ENCODE data around the gene TRAPPC11.

TRAPPC11 gene

DNA sequence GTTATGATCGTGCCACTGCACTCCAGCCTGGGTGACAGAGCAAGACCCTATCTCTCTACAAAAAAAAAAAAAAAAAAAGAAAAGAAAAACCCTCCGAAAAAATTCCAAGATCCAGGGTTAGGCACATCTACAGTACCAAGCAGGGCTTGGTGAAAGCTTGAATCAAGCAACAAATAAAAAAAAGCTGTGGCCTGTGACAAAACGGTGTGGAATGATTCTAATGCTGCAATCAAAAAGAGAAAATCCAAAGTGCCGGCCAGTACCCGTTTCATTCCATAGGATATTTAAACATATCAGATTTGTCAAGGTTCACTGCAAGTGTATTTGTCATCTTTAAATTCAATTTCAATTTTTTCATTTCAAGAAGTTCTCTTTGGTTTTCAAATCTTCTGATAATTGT is 20.7 kb upstream of the TRAPPC11 start:
- DNase-seq = no peak

DNA sequence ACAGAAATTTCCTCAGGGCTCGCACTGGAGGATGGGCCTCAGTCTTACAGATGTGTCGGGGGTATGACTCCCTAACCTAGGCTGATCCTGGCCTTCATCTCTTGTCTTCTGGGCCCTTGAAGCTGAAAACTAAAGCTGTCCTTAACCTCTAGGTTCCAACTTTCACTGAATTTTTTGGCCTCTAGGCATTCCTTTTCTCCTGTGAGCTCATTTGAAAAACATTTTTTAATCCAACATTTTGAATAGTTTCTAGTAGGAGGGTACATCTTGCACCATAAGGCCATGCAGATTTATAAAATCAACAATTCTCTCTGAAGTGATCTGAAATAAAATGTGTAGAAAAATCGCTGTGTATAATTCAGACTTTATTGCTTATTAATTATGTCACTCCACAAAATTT is 19.8 kb upstream of the TRAPPC11 start:
- no peak for DNase-seq

DNA sequence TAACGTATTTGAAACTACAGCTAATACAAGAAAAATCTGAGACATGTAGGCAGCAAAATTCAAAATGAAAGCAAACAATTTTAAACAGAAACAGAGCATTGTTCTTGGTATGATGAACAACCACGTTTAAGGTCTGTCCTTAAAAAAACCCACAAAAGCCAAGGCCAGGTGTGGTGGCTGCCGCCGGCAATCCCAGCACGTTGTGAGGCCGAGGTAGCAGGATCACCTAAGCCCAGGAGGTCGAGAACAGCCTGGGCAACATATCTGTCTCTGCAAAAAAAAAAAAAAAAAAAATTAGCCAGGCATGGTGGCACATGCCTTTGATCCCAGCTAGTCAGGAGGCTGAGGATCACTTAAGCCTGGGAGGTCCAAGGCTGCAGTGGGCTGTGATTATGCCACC is 13.8 kb upstream of the TRAPPC11 start:
- DNase-seq = no peak

DNA sequence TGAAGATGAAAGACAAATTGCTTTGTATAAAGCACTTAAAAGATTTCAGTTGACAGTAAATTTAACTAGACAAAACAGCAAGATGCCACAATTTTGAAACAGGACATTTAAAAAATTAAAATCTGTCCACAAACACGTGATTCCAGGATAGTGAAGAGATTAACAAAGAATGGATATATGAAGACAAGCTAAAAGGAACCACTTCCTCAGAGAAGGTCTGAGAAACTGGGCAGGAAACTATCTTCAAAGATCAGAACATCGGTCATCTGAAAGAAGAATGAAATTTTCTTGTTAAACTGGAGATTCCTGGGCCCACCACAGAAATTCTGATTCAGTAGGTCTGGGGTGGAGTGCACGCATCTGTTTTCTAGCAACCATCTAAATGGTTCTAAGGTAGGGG is 1.5 kb upstream of the TRAPPC11 start:
- DNase-seq = no peak

DNA sequence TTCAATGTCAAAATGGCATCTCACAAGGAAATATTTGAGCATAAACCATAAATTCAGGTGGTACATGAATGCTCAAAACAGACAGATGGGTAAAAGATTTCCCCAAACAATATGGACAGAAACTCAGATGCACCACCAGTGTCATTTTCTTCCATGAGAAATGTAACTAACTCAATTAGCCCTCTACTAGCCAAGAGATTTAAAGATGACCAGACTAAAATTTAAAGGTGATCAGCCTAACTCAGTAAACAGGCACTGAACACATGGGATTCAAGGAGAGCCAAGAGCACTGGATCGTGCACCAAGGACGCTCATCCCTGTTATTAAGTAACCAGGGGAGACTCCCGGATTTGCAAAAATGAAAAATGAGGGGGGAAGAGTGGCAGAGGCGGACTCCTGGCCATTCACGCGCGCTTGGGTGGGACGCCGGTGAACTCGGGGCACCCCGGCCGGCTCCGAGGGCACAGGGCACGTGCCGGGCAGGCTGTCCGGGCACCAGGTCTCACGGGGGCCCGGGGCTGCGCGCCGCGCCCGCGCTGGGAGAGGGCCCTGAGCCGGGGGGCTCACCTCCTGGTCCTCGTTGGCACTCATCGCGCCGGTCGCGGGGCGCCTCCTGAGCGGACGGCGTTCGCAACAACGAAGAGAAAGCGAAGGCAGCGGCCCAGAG is 598 bp upstream of the TRAPPC11 start:
- DNase-seq = peak in 1 of 2 experiments; percentile 5

DNA sequence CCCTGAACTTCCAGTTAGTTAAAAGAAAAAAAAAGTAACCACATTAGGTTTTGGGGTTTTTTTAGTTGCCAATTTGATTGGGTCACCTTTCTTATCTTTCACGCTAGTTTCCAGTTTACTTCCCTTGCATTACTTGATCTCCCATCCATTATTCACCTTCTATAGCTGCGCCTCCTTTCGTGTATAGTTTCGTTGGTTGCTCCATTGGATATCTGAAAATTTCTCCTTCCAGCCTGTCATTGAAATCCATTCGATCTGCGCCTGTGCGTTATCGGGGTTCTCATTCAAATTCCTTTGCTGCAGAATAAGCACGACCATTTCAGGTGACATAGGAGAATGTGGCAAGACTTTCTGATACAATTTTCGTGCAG is 764 bp downstream of the TRAPPC11 start:
- DNase-seq = no peak

DNA sequence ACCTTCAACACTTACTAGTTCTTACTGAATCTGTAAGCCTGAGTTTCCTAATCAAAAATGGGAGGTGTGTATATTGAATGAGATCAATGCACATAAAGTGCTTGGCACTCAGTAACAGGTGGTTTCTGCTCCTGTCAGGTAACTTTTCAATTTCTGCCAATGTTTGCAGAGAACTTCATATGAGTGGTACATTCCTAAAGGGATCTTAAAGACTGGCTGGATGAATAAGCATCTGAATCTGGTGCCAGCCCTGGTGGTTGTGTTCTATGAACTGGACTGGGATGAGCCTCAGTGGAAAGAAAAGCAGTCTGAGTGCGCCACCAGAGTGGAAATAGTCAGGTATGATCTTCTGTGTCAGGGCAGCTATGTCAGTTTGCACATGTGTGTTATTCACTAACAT is 7.0 kb downstream of the TRAPPC11 start:
- no peak for DNase-seq

DNA sequence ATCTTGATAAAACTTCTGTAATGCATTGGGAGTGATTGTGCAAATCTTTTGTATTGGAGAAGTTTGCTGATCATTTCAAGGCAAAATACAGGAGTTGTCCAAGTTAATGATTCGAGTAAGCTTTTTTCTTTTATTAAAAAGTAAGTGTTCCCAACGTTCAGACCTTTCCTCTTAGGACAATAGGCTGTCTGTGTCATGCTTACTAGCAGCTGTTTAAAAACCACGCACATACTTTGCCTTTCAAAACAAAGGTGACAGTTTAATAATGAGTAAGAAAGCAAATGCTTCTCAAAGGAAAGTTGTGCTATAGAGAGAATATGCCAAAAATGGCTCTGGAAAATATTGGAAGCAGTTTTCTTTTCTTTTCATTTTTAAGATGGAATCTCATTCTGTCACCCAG is 11.2 kb downstream of the TRAPPC11 start:
- DNase-seq = no peak

DNA sequence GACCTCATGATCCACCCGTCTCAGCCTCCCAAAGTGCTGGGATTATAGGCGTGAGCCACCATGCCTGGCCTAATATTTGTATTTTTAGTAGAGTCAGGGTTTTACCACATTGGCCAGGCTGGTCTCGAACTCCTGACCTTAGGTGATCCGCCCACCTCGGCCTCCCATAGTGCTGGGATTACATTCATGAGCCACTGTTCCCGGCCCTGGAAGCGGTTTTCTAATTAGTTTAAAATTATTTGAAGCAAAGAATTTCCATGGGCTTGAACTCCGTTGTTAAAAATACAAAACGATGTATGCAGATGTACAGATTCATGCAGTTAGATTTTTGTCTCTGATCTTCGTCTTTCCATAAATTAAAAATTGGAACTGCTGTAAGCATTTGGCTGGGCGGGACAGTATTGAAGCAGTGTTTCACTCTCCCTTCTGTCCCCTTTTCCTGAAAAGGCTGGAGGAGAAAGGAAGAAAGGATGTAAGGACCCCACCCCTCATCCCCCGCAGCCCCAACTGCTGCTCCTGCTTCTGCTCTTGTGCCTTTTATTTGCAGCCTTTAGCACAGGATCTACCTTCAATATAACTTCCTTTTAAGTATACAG is 12.0 kb downstream of the TRAPPC11 start:
- DNase-seq = no peak

DNA sequence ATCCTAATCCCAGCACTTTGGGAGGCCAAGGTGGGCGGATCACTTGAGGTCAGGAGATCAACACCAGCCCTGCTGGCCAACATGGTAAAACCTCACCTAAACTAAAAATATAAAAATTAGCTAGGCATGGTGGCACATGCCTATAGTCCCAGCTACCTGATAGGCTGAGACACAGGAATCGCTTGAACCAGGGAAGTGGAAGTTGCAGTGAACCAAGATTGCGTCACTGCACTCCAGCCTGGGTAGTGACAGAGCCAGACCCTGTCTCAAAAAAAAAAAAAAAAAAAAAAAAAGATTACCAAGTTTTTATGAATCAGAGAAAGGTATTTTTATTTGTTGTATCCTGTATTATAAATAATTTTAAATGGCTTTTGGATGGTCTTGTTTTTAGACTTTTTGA is 15.1 kb downstream of the TRAPPC11 start:
- DNase-seq = no peak

DNA sequence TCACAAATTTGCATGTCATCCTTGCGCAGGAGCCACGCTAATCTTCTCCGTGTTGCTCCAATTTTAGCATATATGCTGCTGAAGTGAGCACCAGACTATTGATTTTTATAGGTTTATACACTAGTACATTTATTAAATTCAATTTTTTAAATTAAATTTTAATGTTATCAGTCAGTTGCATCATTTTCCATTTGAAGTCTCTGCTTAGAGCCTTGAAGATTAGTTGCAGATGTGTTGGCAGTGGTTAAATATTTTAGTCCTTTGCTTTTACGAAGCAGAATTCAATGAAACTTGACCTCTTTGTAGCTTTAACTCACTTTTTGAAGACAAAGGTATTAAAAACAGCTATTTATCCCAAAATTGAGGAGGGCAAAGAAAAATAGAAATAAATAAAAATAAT is 16.5 kb downstream of the TRAPPC11 start:
- no peak for DNase-seq

DNA sequence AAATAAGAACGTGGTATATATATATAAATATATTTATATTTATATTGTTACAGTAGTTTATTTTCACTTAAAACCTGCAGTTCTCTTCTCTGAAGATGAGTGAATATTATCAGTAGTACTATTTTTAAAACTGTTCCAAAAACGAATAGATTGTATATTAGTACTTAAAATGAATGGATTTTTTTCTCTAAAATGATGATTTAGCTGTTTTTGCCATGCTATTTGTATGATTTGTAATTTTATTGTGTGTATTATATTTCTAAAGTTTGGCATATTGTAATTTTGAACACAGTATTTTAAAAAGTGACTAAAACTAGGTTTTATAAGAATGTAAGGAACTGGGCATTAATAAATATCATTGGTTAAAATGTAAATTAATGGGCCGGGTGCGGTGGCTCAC is 22.0 kb downstream of the TRAPPC11 start:
- no peak for DNase-seq

DNA sequence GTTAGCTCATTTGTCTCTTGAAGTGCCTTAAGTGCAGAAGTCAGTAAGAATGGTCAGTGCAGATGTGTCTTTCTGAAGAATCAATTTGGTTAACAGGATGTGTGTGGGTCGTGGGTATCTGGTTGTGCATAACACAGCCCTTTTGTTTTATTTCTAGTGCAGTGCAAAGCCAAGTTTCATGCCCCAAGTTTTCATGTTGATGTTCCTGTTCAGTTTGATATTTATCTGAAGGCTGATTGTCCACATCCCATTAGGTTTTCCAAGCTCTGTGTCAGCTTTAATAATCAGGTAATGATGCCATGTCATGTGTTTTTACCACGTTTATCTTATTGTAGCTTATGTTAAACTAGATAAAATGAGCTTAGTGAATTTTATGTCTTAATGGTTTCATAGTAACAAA is 27.4 kb downstream of the TRAPPC11 start:
- no peak for DNase-seq

DNA sequence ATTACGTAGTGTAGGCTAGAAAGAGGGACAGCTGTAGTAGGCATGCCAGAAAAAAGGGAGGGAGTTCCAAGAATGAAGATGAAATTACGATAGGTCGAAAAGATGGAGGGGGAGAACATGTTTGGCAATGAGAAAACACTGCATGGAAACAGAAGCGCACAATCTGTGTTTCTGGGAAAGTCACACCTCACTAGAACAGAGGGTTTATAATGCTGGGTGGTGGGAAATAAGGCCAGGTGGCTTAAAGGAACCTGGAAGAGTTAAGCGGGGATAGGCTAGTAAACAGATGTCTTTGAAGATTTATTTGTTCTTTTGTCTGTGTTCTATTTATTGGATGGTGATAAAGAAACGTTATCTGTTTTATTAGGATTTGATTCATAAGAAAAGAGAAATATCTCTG is 29.1 kb downstream of the TRAPPC11 start:
- no peak for DNase-seq

DNA sequence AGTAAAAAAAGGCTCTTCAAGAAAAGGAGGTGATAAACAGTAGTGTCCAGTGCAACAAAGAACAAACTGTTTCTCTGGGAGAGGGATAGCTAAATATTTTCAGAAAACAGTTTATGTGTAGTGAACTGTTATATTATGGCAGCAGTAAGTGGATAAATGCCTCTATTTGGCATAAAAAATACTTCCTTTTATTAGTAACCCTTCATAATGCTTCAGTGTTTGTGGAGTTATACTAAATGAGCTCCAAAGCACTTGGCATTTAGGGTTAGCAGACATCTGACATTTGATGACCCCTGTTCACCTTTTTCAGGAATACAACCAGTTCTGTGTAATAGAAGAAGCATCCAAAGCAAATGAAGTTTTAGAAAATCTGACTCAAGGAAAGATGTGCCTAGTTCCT is 31.9 kb downstream of the TRAPPC11 start:
- DNase-seq = no peak

DNA sequence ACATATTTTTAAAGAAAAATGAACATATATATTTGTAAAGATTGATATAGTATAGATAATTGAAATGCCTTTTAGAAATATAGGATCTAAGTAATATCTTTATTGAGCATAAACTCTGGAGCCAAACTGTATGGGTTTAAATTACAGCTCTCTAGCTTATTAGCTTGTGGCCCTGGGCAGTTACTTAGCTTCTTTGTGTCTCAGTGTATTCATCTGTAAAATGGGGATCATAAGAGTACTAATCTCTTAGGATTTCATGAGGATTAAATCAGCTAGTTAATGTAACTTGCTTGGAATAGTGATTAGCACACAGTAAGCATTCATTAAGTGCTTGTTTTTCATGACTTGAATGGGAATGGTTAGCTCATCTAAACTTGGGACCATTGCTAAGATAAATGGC is 32.8 kb downstream of the TRAPPC11 start:
- no peak for DNase-seq

DNA sequence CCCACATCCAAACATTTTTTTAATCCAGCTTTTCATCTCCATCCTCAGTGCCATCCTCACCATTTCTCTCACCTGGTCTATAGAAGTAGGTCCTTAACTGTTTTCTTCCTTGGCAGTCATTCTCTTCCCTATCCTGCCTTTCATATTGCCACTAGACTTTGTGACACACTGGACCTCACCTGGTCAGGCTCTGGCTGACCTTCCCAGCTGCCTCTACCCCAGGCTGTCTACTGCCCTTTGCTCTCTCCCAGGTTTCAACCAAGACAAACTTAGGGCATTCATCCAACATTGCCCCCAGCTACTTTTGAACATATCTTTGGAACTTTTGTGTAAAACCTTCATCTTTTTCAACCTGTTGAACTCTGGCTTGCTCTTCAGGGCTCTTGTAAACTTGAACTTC is 39.8 kb downstream of the TRAPPC11 start:
- DNase-seq = no peak

DNA sequence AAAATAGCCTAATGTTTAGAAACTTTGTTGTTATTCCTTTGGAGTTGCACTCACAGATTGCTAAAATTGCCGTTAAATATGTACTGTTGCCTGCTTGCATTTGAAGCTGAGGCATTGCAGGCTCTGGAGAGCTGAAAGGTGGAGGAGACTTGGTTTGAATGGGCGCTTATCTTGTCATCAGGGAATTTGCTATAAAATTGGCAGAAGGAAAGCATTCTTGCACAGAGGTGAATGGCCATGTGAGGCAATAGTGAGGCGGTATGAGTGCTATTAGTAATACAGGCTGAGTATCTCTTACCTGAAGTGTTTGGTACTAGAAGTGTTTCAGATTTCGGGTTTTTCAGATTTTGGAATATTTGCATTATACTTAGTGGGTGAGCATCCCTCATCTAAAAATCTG is 41.3 kb downstream of the TRAPPC11 start:
- no peak for DNase-seq

DNA sequence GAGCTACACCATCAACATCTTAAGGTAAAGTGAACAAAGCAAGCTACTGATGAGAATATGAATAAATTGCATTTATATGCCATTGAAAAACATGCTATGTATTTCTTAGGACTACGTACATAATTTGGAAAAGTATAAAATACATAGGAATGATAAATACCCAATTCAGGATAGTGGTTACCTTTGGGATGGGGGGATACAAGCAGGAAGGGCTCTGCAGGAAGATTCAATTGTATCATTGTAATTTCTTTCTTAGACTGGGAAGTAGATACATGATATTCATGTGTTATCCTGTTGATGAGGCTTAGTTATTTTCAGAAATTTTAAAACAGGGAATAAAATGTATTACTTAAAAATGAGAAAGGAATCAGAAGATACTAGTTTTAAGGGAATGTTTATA is 43.4 kb downstream of the TRAPPC11 start:
- no peak for DNase-seq

DNA sequence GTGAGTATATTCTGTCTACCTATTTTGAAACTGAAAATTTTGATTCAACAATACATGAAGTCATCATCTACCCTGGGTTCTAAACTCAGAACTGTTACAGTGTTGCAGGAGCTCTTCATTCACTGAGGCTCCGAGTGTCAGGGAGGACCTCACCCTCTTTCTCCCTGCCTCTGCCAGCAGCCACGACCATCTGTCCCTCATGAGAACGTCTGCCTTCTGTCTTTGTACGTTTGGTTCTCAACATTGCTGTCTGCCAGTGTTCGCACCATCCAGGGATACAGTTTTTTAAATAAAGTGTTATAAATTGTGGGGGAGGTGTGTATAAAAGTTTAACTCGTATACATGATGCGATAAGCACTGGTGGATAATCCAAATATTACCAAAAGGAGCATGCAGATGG is 55.5 kb downstream of the TRAPPC11 start:
- no peak for DNase-seq

DNA sequence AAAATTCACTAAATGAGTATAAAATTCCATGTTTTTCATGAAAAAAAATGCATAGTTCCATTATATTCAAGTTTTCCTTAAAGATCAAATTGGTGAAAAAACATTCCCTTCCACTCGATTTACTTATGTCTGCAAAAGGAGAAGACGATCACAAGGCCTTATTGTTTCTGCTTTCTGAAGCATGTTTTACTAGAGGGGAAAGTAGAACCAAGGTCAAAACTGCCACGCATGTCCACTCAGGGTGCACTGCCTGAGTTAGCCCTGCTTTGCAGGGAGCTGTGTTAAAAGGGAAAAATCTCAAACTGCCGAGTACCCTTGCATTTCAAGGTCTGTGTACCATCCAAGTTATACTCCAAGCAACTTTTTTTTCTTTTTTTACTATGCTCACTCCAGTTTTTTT is 57.2 kb downstream of the TRAPPC11 start:
- DNase-seq = no peak

DNA sequence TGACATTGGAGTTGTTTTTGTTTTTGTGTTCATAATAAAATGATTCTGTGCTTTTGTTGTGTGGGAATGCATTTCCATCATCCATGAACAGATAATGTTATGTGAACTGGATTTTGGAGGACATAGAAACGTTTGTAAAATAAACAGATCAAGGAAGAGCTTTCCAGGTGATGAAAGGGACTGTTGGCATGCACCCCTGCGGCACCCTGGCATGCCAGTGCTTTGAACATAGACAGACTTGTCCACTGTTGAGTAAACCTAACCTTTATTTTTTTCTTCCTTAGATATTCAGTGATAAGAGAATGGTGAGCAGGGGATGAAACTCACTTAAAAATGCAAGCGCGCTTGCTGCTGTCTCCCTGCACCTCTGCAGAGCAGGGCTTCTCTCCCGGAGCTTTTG is 59.8 kb downstream of the TRAPPC11 start:
- no peak for DNase-seq

DNA sequence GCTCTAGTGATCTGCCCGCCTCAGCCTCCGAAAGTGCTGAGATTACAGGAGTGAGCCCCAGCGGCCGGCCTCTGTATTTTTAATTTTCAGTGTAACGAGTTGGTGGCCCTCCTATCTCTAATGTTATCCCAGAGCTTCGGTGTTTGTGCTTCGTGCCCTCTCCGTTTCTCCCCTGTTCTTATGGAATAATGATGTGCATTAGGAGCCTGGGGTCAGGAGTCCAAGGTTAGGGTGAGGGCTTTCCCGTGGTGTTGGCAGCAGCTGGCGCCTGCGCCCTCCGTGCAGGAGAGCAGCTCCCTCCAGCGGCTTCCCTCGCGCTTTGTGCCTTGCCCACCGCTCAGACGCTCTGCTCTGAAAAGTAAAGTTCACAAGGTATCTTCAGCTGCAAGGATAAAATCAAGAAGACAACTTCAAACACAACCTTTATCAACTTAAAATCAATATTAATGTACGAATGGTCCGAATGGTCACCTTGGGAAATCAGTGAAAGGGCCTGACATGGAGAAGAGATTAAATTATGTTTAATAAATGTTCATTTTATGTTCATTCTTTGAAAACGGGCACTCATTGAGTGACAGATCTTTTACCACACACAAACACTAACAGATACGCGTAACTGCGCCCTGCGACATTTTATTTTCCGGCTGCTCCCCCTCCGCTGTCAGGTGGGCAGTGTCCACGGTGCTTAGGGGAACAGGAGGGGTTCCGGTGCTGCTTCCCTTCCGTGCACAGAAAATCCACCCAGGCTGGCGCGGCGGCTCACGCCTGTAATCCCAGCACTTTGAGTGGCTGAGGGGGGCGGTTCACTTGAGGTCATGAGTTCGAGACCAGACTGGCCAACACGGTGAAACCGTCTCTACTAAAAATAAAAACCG is 62.4 kb downstream of the TRAPPC11 start:
- no peak for DNase-seq

All from SW 1271 (cell line).